Measurements from ENCODE around the gene MEAK7. TPM values are rescaled to one million over a fixed set of nuclear protein-coding genes. Genes with fewer than 3 reads are reported as not detected.

The MEAK7 gene
- total RNA-seq, 1 experiment from 2014 or later, result 21.5 TPM

- H3K4me3 Mint-ChIP-seq, result no peak overlapping the region
Measured at GRCh38 chr16:84486551-84487235, 17.8 kb downstream of the MEAK7 start.

More at GRCh38 chr16:84486551-84487235, 17.8 kb downstream of the MEAK7 start:
- WGBS (ENCODE audit: extremely low coverage, insufficient read length, low lambda C conversion rate), result no CpG with 5 or more reads among the region's 17 CpGs
- no peak overlapping the region for H2BK20ac ChIP-seq (ENCODE audit: low read depth, low read length, poor library complexity, severe bottlenecking)
- H3K23me2 ChIP-seq (ENCODE audit: insufficient read length, low read depth, low read length, poor library complexity, severe bottlenecking), result no peaks in the 10 kb centered on the region
- Mint-ChIP-seq H3K36me3 (ENCODE audit: insufficient read depth in 1 of 3, low read depth in 3 of 3) (peaks cover 3 to 41% (median 26%) of the 10 kb centered on the region in 3 experiments; a peak in 6 of 7 replicates), H3K4me1 (no peaks in the 10 kb centered on the region), H3K27ac (peak overlapping the region in 1 of 3 experiments; percentile 64; a peak in 3 of 7 replicates), H3K9me3 (no peaks in the 10 kb centered on the region), H3K27me3 (ENCODE audit: low read depth) (no peaks in the 10 kb centered on the region)
- H2BK5ac ChIP-seq (ENCODE audit: insufficient read length, low read length), result no peak overlapping the region
- H4K8ac ChIP-seq (replicated peaks; ENCODE audit: insufficient read length, low read depth, low read length), result no peak overlapping the region
- no peak overlapping the region for H3K23ac ChIP-seq (ENCODE audit: insufficient read length, low read depth, low read length)
- no peaks in the 10 kb centered on the region for H3K27me3 ChIP-seq (ENCODE audit: insufficient read depth, low read length)
- no peak overlapping the region for H3K27ac ChIP-seq (ENCODE audit: insufficient read length, low read depth, low read length)
- no peak overlapping the region for H3K4me2 ChIP-seq (ENCODE audit: insufficient read depth, insufficient read length, low read length)
- H4K5ac ChIP-seq (ENCODE audit: insufficient read length, low read depth, low read length), result no peak overlapping the region
- H3K4ac ChIP-seq (ENCODE audit: low read depth, low read length), result no peak overlapping the region
- no peak for DNase-seq
- H4K91ac ChIP-seq (ENCODE audit: insufficient read length, low read depth, low read length), result no peak overlapping the region
- no peak overlapping the region for H3K56ac ChIP-seq (ENCODE audit: insufficient read length, low read depth, low read length)
- H2AFZ ChIP-seq (ENCODE audit: low read length), result no peak overlapping the region
- no peak overlapping the region for H3T11ph ChIP-seq (ENCODE audit: low read length)
- no peak overlapping the region for H3K9ac ChIP-seq (ENCODE audit: extremely low read depth, insufficient read length, low read length)
- no peak overlapping the region for H2BK12ac ChIP-seq (ENCODE audit: insufficient read length, low read depth, low read length)
- H2BK15ac ChIP-seq (ENCODE audit: low read depth, low read length), result no peak overlapping the region
- no peak overlapping the region for H2AK5ac ChIP-seq (ENCODE audit: insufficient read length, low read length)
- no peaks in the 10 kb centered on the region for H3K79me1 ChIP-seq (ENCODE audit: insufficient read depth, low read depth, low read length, poor library complexity, severe bottlenecking)
- H3K9me3 ChIP-seq (ENCODE audit: control insufficient read depth, low read depth, low read length), result no peaks in the 10 kb centered on the region
- H3K14ac ChIP-seq (ENCODE audit: insufficient read depth, low read length), result no peak overlapping the region
- TF ChIP-seq CTCF (conservative IDR thresholded peaks at IDR 0.05), result no peak
- H2BK120ac ChIP-seq (ENCODE audit: low read depth, low read length, poor library complexity, severe bottlenecking), result no peak overlapping the region
- no peaks in the 10 kb centered on the region for H3K4me1 ChIP-seq (ENCODE audit: insufficient read depth, low read length)
- no peaks in the 10 kb centered on the region for H4K20me1 ChIP-seq (ENCODE audit: control insufficient read depth, insufficient read depth, insufficient read length)
- H3K79me2 ChIP-seq (ENCODE audit: insufficient read depth, low read length), result no peaks in the 10 kb centered on the region
- no peak overlapping the region for H3K18ac ChIP-seq (ENCODE audit: insufficient read length, low read depth, low read length)
